GM12878 (cell line): ENCODE results near the gene STX1B. TPM values are rescaled to one million over a fixed set of nuclear protein-coding genes. Genes with fewer than 3 reads are reported as not detected.
A peak's percentile ranks its signal among the peaks of the same experiment; 100 is the strongest.

ENCODE experiments used
- ATAC-seq: fragments of 200-7000 bp; cut with Tn5 transposase; 3 replicates; pipeline ENCODE4 v1.9.1; 2020; ENCODE audit warnings: mild to moderate bottlenecking, moderate library complexity
- BruUV-seq: library from RNA; stranded (reverse); fragments of 400-500 nt; replicated peaks from 2 replicates; lab custom pipeline; 2021; lab: Mats Ljungman, UMichigan
- CTCF ChIA-PET: fragments of 300-600 bp; sonication (Branson Sonifier 250); formaldehyde crosslinking; extraction: SDS; loops from one replicate; lab custom pipeline; 2021; ENCODE audit warnings: inconsistent platforms; lab: Yijun Ruan, JAX
- POLR2A ChIA-PET: fragments of 350-600 bp; formaldehyde crosslinking; extraction: SDS; loops from one replicate; lab custom pipeline; 2021; ENCODE audit warnings: inconsistent platforms; lab: Charles Lee
- RAD21 ChIA-PET: fragments of 300-600 bp; sonication (Branson Sonifier 250); formaldehyde crosslinking; loops from one replicate; lab custom pipeline; 2023; ENCODE audit warnings: antibody characterized with exemption; ENCODE audit not compliant: unreplicated experiment; lab: Charles Lee
- SMC1A ChIA-PET: fragments of 300-600 bp; sonication (Branson Sonifier 250); formaldehyde crosslinking; loops from one replicate; lab custom pipeline; 2023; ENCODE audit not compliant: unreplicated experiment, uncharacterized antibody; lab: Charles Lee
- DNase-seq: peaks from one replicate; pipeline ENCODE4 v3.0.0-alpha.2; 2011; ENCODE audit warnings: low read depth, low spot score
- FAIRE-seq: peaks from 3 replicates; lab custom pipeline; 2011; peaks lifted over from hg19 to GRCh38; lab: Jason Lieb, UNC
- H2AFZ ChIP-seq: 2 replicates; pipeline ENCODE4 v1.6.0; 2011; ENCODE audit warnings: low read depth, low read length, control low read depth; ENCODE audit not compliant: control insufficient read depth
- H3K27ac ChIP-seq: 2 replicates; pipeline ENCODE4 v1.5.1; 2011; ENCODE audit warnings: control low read depth; ENCODE audit not compliant: control insufficient read depth, insufficient read depth
- H3K27me3 ChIP-seq, 2 experiments: replicated peaks in 1 of 2; 2 replicates each; pipeline versions ENCODE4 v1.6.0 to v1.6.1; 2011; ENCODE audit warnings: low read length in 1 of 2; ENCODE audit not compliant: control insufficient read depth in 2 of 2, insufficient read depth in 2 of 2
- H3K36me3 ChIP-seq, 2 experiments: 2 replicates each; pipeline ENCODE4 v1.5.1; 2011; ENCODE audit warnings: low read length in 1 of 2; ENCODE audit not compliant: control insufficient read depth in 2 of 2, insufficient read depth in 2 of 2
- H3K4me1 ChIP-seq: 2 replicates; pipeline ENCODE4 v1.6.1; 2011; ENCODE audit warnings: mild to moderate bottlenecking, low read length, moderate library complexity, mixed read lengths; ENCODE audit not compliant: control insufficient read depth, insufficient read depth
- H3K4me2 ChIP-seq: 2 replicates; pipeline ENCODE4 v1.6.0; 2011; ENCODE audit warnings: control low read depth; ENCODE audit not compliant: control insufficient read depth, insufficient read depth
- H3K4me3 ChIP-seq: fragments of 200-600 bp; sonication (generic); 2 replicates; pipeline ENCODE4 v1.5.1; 2016
- H3K79me2 ChIP-seq: 2 replicates; pipeline ENCODE4 v1.6.0; 2011; ENCODE audit warnings: low read length; ENCODE audit not compliant: control insufficient read depth, insufficient read depth
- H3K9ac ChIP-seq: 2 replicates; pipeline ENCODE4 v1.8.0; 2011; ENCODE audit warnings: low read length, control low read depth, mixed read lengths; ENCODE audit not compliant: control insufficient read depth, insufficient read depth
- H3K9me3 ChIP-seq: replicated peaks from 3 replicates; pipeline ENCODE4 v1.5.1; 2011; ENCODE audit warnings: mild to moderate bottlenecking, low read length; ENCODE audit not compliant: control insufficient read depth, insufficient read depth
- H4K20me1 ChIP-seq: 2 replicates; pipeline ENCODE4 v1.6.0; 2011; ENCODE audit not compliant: control insufficient read depth, insufficient read depth
- BRCA1 ChIP-seq: IDR thresholded peaks from 2 replicates; pipeline ENCODE4 v1.6.1; 2011; ENCODE audit warnings: low read depth, low read length, improper control_type of control experiment
- EP300 ChIP-seq, 2 experiments: fragments of 150-350 bp in 1 of 2; IDR thresholded peaks; 2 replicates each; pipeline ENCODE4 v1.6.1; 2011 to 2012; ENCODE audit warnings: low read depth in 2 of 2, low read length in 2 of 2, borderline replicate concordance in 1 of 2, improper control_type of control experiment in 1 of 2, inconsistent platforms in 1 of 2; ENCODE audit not compliant: control insufficient read depth in 1 of 2
- IRF3 ChIP-seq: fragments of 450-650 bp; IDR thresholded peaks from 2 replicates; pipeline ENCODE4 v1.6.1; 2014; ENCODE audit warnings: mild to moderate bottlenecking
- MTA2 ChIP-seq: fragments of 450-650 bp; IDR thresholded peaks from 2 replicates; pipeline ENCODE4 v1.6.1; 2016; ENCODE audit warnings: low read depth, mild to moderate bottlenecking, moderate library complexity
- PAX8 ChIP-seq: fragments of 450-650 bp; IDR thresholded peaks from 2 replicates; pipeline ENCODE4 v1.6.1; 2017; ENCODE audit warnings: mild to moderate bottlenecking, moderate library complexity
- POLR2A ChIP-seq: IDR thresholded peaks from 2 replicates; pipeline ENCODE4 v1.6.1; 2011; ENCODE audit warnings: low read depth, mild to moderate bottlenecking, low read length
- PRDM15 ChIP-seq: fragments of 450-650 bp; formaldehyde crosslinking; IDR thresholded peaks from 2 replicates; pipeline ENCODE4 v1.4.0; 2020; ENCODE audit warnings: mild to moderate bottlenecking, moderate library complexity
- STAT1 ChIP-seq: fragments of 450-650 bp; conservative IDR thresholded peaks from 2 replicates; pipeline ENCODE4 v1.6.1; 2014; ENCODE audit warnings: antibody characterized with exemption, mild to moderate bottlenecking
- STAT3 ChIP-seq: IDR thresholded peaks from 2 replicates; pipeline ENCODE4 v1.6.1; 2011; ENCODE audit warnings: low read depth, low read length, improper control_type of control experiment
- TBL1XR1 ChIP-seq: IDR thresholded peaks from 2 replicates; pipeline ENCODE4 v1.6.1; 2012; ENCODE audit warnings: low read depth, low read length, improper control_type of control experiment
- YBX1 ChIP-seq: fragments of 450-650 bp; IDR thresholded peaks from 2 replicates; pipeline ENCODE4 v1.6.1; 2016; ENCODE audit warnings: antibody characterized with exemption
- ZNF207 ChIP-seq: fragments of 450-650 bp; IDR thresholded peaks from 2 replicates; pipeline ENCODE4 v1.6.1; 2014; ENCODE audit warnings: antibody characterized with exemption, mild to moderate bottlenecking, borderline replicate concordance
- WGBS: methylation state at CpG from one replicate; pipeline ENCODE4 v1.1.6; 2016; ENCODE audit warnings: low lambda C conversion rate; ENCODE audit not compliant: insufficient replicate concordance, insufficient coverage; ENCODE audit errors: missing lambda C conversion rate; 5-methylcytosine and 5-hydroxymethylcytosine counted together
- in situ Hi-C: fragments of 300-500 bp; cut with MboI; formaldehyde crosslinking; loops from 9 replicates; pipeline ENCODE4 v1.14.3; 2018; ENCODE audit warnings: mixed read lengths
- intact Hi-C: fragments of 100-400 bp; cut with micrococcal nuclease; formaldehyde crosslinking; loops from one replicate; pipeline ENCODE4 v1.14.2; 2022; ENCODE audit not compliant: unreplicated experiment
- polyA plus RNA-seq, 11 experiments: library from polyadenylated mRNA; depleted of rRNA in 4 of 11; unstranded in 6 of 11; stranded (reverse) in 5 of 11; fragments of >200 nt; fragmentation: Nextera tagmentation in 4 of 11; fragmentation: Illumina TruSeq in 1 of 11; extraction: Ambion mirVana in 4 of 11; extraction: Trizol in 1 of 11; gene quantifications; 1 replicate in 1 of 11; 2 replicates in 10 of 11; pipeline versions ENCODE4 v1.2.1 to v1.2.3, GENCODE V29; 2011 to 2016; ENCODE audit warnings: inconsistent platforms in 2 of 11, missing spikeins in 2 of 11, low read depth in 1 of 11
- total RNA-seq, 4 experiments: library from RNA; depleted of rRNA in 3 of 4; stranded (reverse); fragments of >200 nt in 3 of 4; fragmentation: Illumina TruSeq in 1 of 4; extraction: Trizol in 1 of 4; gene quantifications; 2 replicates each; pipeline versions ENCODE4 v1.2.1 to v1.2.3, GENCODE V29; 2013 to 2021

Gene STX1B
- total and polyA plus RNA-seq, 10 of the 15 experiments (the other 5 are each of a cell fraction or from before 2014, with no cell fraction given), result 0.22 to 2.5 (median 1.1) TPM

DNA sequence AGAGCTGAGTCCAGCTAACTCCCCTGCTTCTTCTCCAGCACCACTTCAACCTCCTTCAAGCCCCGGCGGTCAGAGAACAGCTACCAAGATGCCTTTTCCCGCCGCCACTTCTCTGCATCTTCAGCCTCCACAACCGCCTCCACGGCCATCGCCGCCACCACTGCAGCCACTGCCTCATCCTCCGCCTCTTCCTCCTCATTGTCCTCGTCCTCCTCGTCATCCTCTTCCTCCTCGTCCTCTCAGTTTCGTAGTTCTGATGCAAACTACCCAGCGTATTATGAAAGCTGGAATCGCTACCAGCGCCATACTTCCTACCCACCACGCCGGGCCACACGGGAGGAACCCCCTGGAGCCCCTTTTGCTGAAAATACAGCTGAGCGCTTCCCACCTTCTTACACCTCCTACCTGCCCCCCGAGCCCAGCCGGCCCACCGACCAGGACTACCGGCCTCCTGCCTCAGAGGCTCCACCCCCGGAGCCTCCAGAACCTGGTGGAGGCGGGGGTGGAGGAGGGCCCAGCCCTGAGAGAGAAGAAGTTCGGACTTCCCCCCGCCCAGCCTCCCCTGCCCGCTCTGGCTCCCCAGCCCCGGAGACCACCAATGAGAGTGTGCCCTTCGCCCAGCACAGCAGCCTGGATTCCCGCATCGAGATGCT, 45.7 kb downstream of the STX1B start:
- H3K36me3 ChIP-seq, result peaks cover 29 to 31% of the 10 kb centered on the region in 2 experiments
- ChIA-PET POLR2A (no interaction called here), SMC1A (no interaction called here), CTCF (interaction anchor here (1.2 kb wide), 1 partner anchor 11 kb away, joined by 4 read pairs; no protein-coding TSS in a partner anchor), RAD21 (no interaction called here)
- no peak overlapping the region for H3K9ac ChIP-seq
- no peaks in the 10 kb centered on the region for H3K27me3 ChIP-seq
- H3K79me2 ChIP-seq, result no peaks in the 10 kb centered on the region; the same call in 1 of the 2 replicates
- in situ Hi-C loops, result no loop called here
- DNase-seq (no peak), FAIRE-seq (no peak), ATAC-seq (no peak)
- H3K9me3 ChIP-seq, result no peaks in the 10 kb centered on the region
- BruUV-seq, result no TSS peak
- no peak overlapping the region for H2AFZ ChIP-seq
- no peak overlapping the region for H3K27ac ChIP-seq
- peak; percentile 47; the same call in 1 of the 2 replicates for TF ChIP-seq POLR2A
- no peak for TF ChIP-seq PAX8
- intact Hi-C loops, result no loop called here
- H3K4me1 ChIP-seq, result no peaks in the 10 kb centered on the region
- H3K4me2 ChIP-seq, result no peak overlapping the region
- no peaks in the 10 kb centered on the region for H4K20me1 ChIP-seq
- no peak overlapping the region for H3K4me3 ChIP-seq
- WGBS, result 92% methylated on average over 33 of the region's 33 CpGs

GRCh38 chr16:30963925-30964511, 46.4 kb downstream of the STX1B start:
- Histone ChIP-seq H3K9ac (no peak overlapping the region), H3K79me2 (peaks cover 4% of the 10 kb centered on the region), H3K36me3 (peaks cover 31 to 36% of the 10 kb centered on the region in 2 experiments), H3K4me2 (no peak overlapping the region), H3K4me1 (peaks cover 2% of the 10 kb centered on the region), H3K4me3 (no peak overlapping the region), H3K27me3 (no peaks in the 10 kb centered on the region), H4K20me1 (no peaks in the 10 kb centered on the region; the same call in 1 of the 2 replicates), H3K27ac (no peak overlapping the region), H3K9me3 (no peaks in the 10 kb centered on the region), H2AFZ (no peak overlapping the region)
- 97% methylated on average over 14 of the region's 18 CpGs for WGBS
- FAIRE-seq, result no peak
- ChIA-PET SMC1A (no interaction called here), POLR2A (no interaction called here), CTCF (interaction anchor here (1.2 kb wide), 1 partner anchor 10 kb away, joined by 4 read pairs; no protein-coding TSS in a partner anchor), RAD21 (no interaction called here)
- BruUV-seq, result no TSS peak
- ATAC-seq, result no peak
- in situ Hi-C loops, result no loop called here
- no peak for DNase-seq
- intact Hi-C loops, result no loop called here
- TF ChIP-seq BRCA1 (no peak), EP300 (IDR thresholded peaks at IDR 0.05; ENCODE audit: borderline replicate concordance in 1 of 2, control insufficient read depth in 1 of 2, low read depth in 2 of 2, low read length in 2 of 2) (no peak), STAT3 (no peak), TBL1XR1 (no peak), ZNF207 (no peak), STAT1 (no peak), IRF3 (no peak), YBX1 (no peak), PRDM15 (CRISPR knock-in tag) (no peak), MTA2 (no peak)
